H9 (cell line): Measurements from ENCODE around the gene HCN4. TPM values are rescaled to one million over a fixed set of nuclear protein-coding genes. Genes with fewer than 3 reads are reported as not detected.

Experiments
- DNase-seq: peaks from one replicate; pipeline ENCODE4 v3.0.0-alpha.2; 2017
- H2AFZ ChIP-seq: one replicate; pipeline ENCODE4 v1.6.1; 2013; ENCODE audit warnings: mild to moderate bottlenecking, low read length, control low read depth, moderate library complexity
- H2AK5ac ChIP-seq: 2 replicates; pipeline ENCODE4 v1.6.1; 2013; ENCODE audit warnings: low read length, control low read depth, mixed read lengths; ENCODE audit not compliant: insufficient read length
- H2BK120ac ChIP-seq: one replicate; pipeline ENCODE4 v1.6.1; 2013; ENCODE audit warnings: low read depth, mild to moderate bottlenecking, low read length, control low read depth, inconsistent platforms; ENCODE audit not compliant: poor library complexity, severe bottlenecking
- H2BK12ac ChIP-seq: 2 replicates; pipeline ENCODE4 v1.6.1; 2013; ENCODE audit warnings: low read length, control low read depth, mixed read lengths, low read depth; ENCODE audit not compliant: insufficient read length
- H2BK15ac ChIP-seq: 2 replicates; pipeline ENCODE4 v1.6.1; 2013; ENCODE audit warnings: low read depth, low read length, control low read depth
- H2BK20ac ChIP-seq: one replicate; pipeline ENCODE4 v1.6.1; 2013; ENCODE audit warnings: low read depth, mild to moderate bottlenecking, low read length, control low read depth, inconsistent platforms; ENCODE audit not compliant: poor library complexity, severe bottlenecking
- H2BK5ac ChIP-seq: 2 replicates; pipeline ENCODE4 v1.6.1; 2013; ENCODE audit warnings: low read length, control low read depth, mixed read lengths; ENCODE audit not compliant: insufficient read length
- H3K14ac ChIP-seq: 2 replicates; pipeline ENCODE4 v1.6.1; 2013; ENCODE audit warnings: low read length, control low read depth; ENCODE audit not compliant: insufficient read depth
- H3K18ac ChIP-seq: 2 replicates; pipeline ENCODE4 v1.6.1; 2013; ENCODE audit warnings: low read depth, mild to moderate bottlenecking, mixed read lengths, low read length, control low read depth; ENCODE audit not compliant: insufficient read length
- H3K23ac ChIP-seq: 2 replicates; pipeline ENCODE4 v1.6.1; 2013; ENCODE audit warnings: low read length, control low read depth, mixed read lengths, low read depth; ENCODE audit not compliant: insufficient read length
- H3K23me2 ChIP-seq: 2 replicates; pipeline ENCODE4 v1.6.1; 2013; ENCODE audit warnings: low read depth, mild to moderate bottlenecking, mixed read lengths, low read length, control low read depth; ENCODE audit not compliant: insufficient read length, poor library complexity, severe bottlenecking
- H3K27ac ChIP-seq: 2 replicates; pipeline ENCODE4 v1.5.1; 2013; ENCODE audit warnings: low read length, control low read depth, mixed read lengths, low read depth; ENCODE audit not compliant: insufficient read length
- H3K27me3 ChIP-seq: 2 replicates; pipeline ENCODE4 v1.6.1; 2013; ENCODE audit warnings: low read length, control low read depth, inconsistent platforms; ENCODE audit not compliant: insufficient read depth
- H3K4ac ChIP-seq: 2 replicates; pipeline ENCODE4 v1.6.1; 2013; ENCODE audit warnings: low read depth, mild to moderate bottlenecking, control low read depth, inconsistent platforms, low read length, moderate library complexity
- H3K4me1 ChIP-seq: 2 replicates; pipeline ENCODE4 v1.6.1; 2013; ENCODE audit warnings: low read length, control low read depth, inconsistent platforms; ENCODE audit not compliant: insufficient read depth
- H3K4me2 ChIP-seq: 2 replicates; pipeline ENCODE4 v1.6.1; 2013; ENCODE audit warnings: low read length, control low read depth, mixed read lengths; ENCODE audit not compliant: insufficient read length, insufficient read depth
- H3K56ac ChIP-seq: 2 replicates; pipeline ENCODE4 v1.6.1; 2013; ENCODE audit warnings: low read depth, mild to moderate bottlenecking, mixed read lengths, low read length, control low read depth; ENCODE audit not compliant: insufficient read length
- H3K79me1 ChIP-seq: 2 replicates; pipeline ENCODE4 v1.6.1; 2013; ENCODE audit warnings: low read depth, mild to moderate bottlenecking, moderate library complexity, low read length, control low read depth, inconsistent platforms; ENCODE audit not compliant: insufficient read depth, poor library complexity, severe bottlenecking
- H3K79me2 ChIP-seq: 2 replicates; pipeline ENCODE4 v1.6.1; 2013; ENCODE audit warnings: low read length, control low read depth, inconsistent platforms; ENCODE audit not compliant: insufficient read depth
- H3K9ac ChIP-seq: 2 replicates; pipeline ENCODE4 v1.6.1; 2013; ENCODE audit warnings: low read length, control low read depth, mixed read lengths; ENCODE audit not compliant: insufficient read length; ENCODE audit errors: extremely low read depth
- H3K9me3 ChIP-seq: one replicate; pipeline ENCODE4 v1.6.1; 2013; ENCODE audit warnings: low read depth, low read length, inconsistent platforms; ENCODE audit not compliant: control insufficient read depth
- H3T11ph ChIP-seq: one replicate; pipeline ENCODE4 v1.6.1; 2013; ENCODE audit warnings: mild to moderate bottlenecking, low read length, control low read depth, inconsistent platforms
- H4K20me1 ChIP-seq: one replicate; pipeline ENCODE4 v1.6.1; 2013; ENCODE audit not compliant: control insufficient read depth, insufficient read length, insufficient read depth
- H4K5ac ChIP-seq: 2 replicates; pipeline ENCODE4 v1.6.1; 2013; ENCODE audit warnings: low read depth, mild to moderate bottlenecking, mixed read lengths, low read length, control low read depth; ENCODE audit not compliant: insufficient read length
- H4K8ac ChIP-seq: replicated peaks from 2 replicates; pipeline ENCODE4 v1.6.1; 2013; ENCODE audit warnings: low read length, control low read depth, mixed read lengths, low read depth; ENCODE audit not compliant: insufficient read length
- H4K91ac ChIP-seq: 2 replicates; pipeline ENCODE4 v1.6.1; 2013; ENCODE audit warnings: low read depth, mild to moderate bottlenecking, moderate library complexity, mixed read lengths, low read length, control low read depth; ENCODE audit not compliant: insufficient read length
- H3K27ac Mint-ChIP-seq, 3 experiments: 2 replicates in 2 of 3; 3 replicates in 1 of 3; pipeline ENCODE4 v1.8.0; 2020 to 2021; ENCODE audit warnings: mixed read lengths in 3 of 3, mild to moderate bottlenecking in 1 of 3, moderate library complexity in 1 of 3
- H3K27me3 Mint-ChIP-seq: 2 replicates; pipeline ENCODE4 v1.8.0; 2021; ENCODE audit warnings: low read depth, mild to moderate bottlenecking, moderate library complexity, mixed read lengths
- H3K36me3 Mint-ChIP-seq, 3 experiments: 2 replicates in 2 of 3; 3 replicates in 1 of 3; pipeline ENCODE4 v1.8.0; 2020 to 2021; ENCODE audit warnings: low read depth in 3 of 3, mixed read lengths in 3 of 3; ENCODE audit not compliant: insufficient read depth in 1 of 3
- H3K4me1 Mint-ChIP-seq, 2 experiments: 2 replicates each; pipeline ENCODE4 v1.8.0; 2020; ENCODE audit warnings: mixed read lengths in 2 of 2
- H3K4me3 Mint-ChIP-seq, 2 experiments: 2 replicates in 1 of 2; 3 replicates in 1 of 2; pipeline ENCODE4 v1.8.0; 2020 to 2021; ENCODE audit warnings: mild to moderate bottlenecking in 2 of 2, mixed read lengths in 2 of 2, moderate library complexity in 1 of 2
- H3K9me3 Mint-ChIP-seq, 2 experiments: 2 replicates in 1 of 2; 3 replicates in 1 of 2; pipeline ENCODE4 v1.8.0; 2020; ENCODE audit warnings: mild to moderate bottlenecking in 2 of 2, mixed read lengths in 2 of 2, moderate library complexity in 1 of 2
- WGBS: extraction: QIAGEN DNeasy Blood & Tissue Kit; methylation state at CpG from one replicate; pipeline ENCODE4 v1.1.7; 2013; ENCODE audit warnings: missing lambda C conversion rate, low lambda C conversion rate, mixed read lengths; ENCODE audit not compliant: insufficient read length; ENCODE audit errors: extremely low coverage; 5-methylcytosine and 5-hydroxymethylcytosine counted together
- total RNA-seq: library from RNA; stranded (reverse); gene quantifications from 2 replicates; pipeline ENCODE4 v1.2.1, GENCODE V29; 2021
- TF ChIP-seq, protein P1 (sequence below): fragments of 200-600 bp; sonication (generic); conservative IDR thresholded peaks from 3 replicates; pipeline ENCODE4 v1.8.0; 2021; ENCODE audit warnings: antibody characterized with exemption, mild to moderate bottlenecking

The HCN4 gene
- total RNA-seq, 1 experiment from 2014 or later: 10.5 TPM

DNA sequence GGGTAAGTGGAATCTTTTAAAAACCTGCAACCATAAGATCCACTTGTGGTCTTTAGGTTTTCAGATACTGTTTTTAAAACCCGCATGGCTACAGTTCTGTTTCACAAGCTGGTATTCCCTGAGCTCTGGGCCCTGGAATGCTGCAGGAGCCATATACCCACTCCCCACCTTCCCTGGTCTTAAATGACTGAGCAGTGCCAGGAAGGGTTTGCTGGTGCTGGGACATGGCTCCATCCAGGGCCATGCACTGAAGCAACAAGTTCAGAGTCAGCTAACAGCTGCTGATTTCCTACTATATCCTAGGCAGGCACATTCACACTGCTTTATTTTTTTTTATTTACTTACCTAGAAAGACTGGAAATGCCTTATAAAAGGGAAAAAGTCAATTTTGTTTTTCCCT lies 77.3 kb downstream of the HCN4 start:
- H3K4me1 Mint-ChIP-seq: no peaks in the 10 kb centered on the region
- Histone ChIP-seq H3K4ac (no peak overlapping the region), H2BK5ac (no peak overlapping the region), H4K5ac (no peak overlapping the region), H4K91ac (no peak overlapping the region), H2AFZ (no peak overlapping the region), H3T11ph (no peak overlapping the region), H3K9me3 (no peaks in the 10 kb centered on the region), H3K27me3 (no peaks in the 10 kb centered on the region), H3K56ac (no peak overlapping the region), H2BK120ac (no peak overlapping the region), H2BK20ac (no peak overlapping the region), H4K20me1 (no peaks in the 10 kb centered on the region), H3K9ac (no peak overlapping the region), H3K4me1 (no peaks in the 10 kb centered on the region), H3K23ac (no peak overlapping the region), H2BK12ac (no peak overlapping the region), H3K79me1 (no peaks in the 10 kb centered on the region), H3K18ac (no peak overlapping the region), H3K14ac (no peak overlapping the region), H3K27ac (no peak overlapping the region), H3K4me2 (no peak overlapping the region), H2AK5ac (no peak overlapping the region), H3K79me2 (no peaks in the 10 kb centered on the region), H4K8ac (no peak overlapping the region), H3K23me2 (no peaks in the 10 kb centered on the region), H2BK15ac (no peak overlapping the region)
- WGBS: no CpG with 5 or more reads among the region's 1 CpG
- no peak overlapping the region for H3K4me3 Mint-ChIP-seq
- DNase-seq: no peak
- TF ChIP-seq, protein P1, sequence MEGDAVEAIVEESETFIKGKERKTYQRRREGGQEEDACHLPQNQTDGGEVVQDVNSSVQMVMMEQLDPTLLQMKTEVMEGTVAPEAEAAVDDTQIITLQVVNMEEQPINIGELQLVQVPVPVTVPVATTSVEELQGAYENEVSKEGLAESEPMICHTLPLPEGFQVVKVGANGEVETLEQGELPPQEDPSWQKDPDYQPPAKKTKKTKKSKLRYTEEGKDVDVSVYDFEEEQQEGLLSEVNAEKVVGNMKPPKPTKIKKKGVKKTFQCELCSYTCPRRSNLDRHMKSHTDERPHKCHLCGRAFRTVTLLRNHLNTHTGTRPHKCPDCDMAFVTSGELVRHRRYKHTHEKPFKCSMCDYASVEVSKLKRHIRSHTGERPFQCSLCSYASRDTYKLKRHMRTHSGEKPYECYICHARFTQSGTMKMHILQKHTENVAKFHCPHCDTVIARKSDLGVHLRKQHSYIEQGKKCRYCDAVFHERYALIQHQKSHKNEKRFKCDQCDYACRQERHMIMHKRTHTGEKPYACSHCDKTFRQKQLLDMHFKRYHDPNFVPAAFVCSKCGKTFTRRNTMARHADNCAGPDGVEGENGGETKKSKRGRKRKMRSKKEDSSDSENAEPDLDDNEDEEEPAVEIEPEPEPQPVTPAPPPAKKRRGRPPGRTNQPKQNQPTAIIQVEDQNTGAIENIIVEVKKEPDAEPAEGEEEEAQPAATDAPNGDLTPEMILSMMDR: no peak
- H3K27ac Mint-ChIP-seq: no peak overlapping the region
- peaks cover 2 to 48% (median 43%) of the 10 kb centered on the region in 3 experiments; a peak in 5 of 7 replicates for H3K36me3 Mint-ChIP-seq
- no peaks in the 10 kb centered on the region for H3K27me3 Mint-ChIP-seq
- no peaks in the 10 kb centered on the region for H3K9me3 Mint-ChIP-seq
